Renal cortical epithelial cell (primary cell): ENCODE measurements around the gene ACVR2B. TPM values are rescaled to one million over a fixed set of nuclear protein-coding genes. Genes with fewer than 3 reads are reported as not detected.
"Not testable (repeated sequence)": the region's sequence is repeated elsewhere in the genome, so short reads cannot be mapped to it uniquely, and the experiment has no call there.

ENCODE experiments used
- DNase-seq: peaks from one replicate; pipeline ENCODE4 v3.0.0-alpha.2; 2011; ENCODE audit warnings: low read depth
- total RNA-seq: library from RNA; depleted of rRNA; stranded (reverse); fragments of >200 nt; gene quantifications from 2 replicates; pipeline ENCODE4 v1.2.3, GENCODE V29; 2014

Gene ACVR2B
- total RNA-seq, result 3.5 and 11.8 TPM in 2 replicates

DNA sequence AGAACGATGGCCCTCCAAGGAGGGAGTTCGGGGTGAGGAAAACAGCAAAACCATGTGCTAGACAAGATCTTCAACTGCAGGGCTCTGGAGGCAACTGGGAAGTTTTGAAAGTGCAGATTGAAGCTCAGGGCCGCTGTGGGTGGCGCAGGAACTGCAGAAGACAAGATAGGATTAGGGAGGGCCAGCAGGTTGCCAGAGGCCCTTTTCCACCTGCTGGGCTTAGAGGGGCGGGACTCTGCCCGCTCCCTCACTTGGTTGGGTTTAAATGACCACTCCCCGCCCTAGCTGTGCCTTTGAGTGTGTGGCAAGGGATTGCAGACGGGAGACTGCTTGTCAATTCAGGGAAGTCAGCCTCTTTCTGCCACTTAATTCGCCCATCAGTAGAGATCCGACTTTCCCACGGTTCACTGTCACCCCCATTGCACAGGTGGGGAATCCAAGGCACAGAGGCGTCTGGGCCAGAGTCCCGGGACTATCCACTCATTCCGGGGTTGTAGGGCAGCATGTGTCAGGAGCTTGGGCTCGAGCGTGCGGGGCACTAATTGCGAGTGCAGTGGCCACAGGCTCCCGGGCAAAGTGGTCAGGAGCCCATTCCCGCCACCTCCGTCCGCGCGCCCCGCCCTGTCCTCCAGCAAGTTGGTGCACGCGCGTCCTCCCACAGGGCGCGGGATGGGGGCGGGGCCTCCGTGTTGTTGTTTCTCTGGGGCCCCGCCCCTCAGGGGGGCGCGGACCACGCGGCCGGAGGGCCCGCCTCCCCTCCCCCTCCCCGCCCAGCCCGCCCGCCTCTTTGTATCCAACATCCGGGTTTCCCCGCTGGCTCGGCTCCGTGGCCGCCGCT is at the start of gene ACVR2B:
TSS of gene ACVR2B (plus strand) at position 816 of the 838 bp plus-strand sequence. CDS start 433 bp downstream, outside the sequence.
- peak; percentile 28 for DNase-seq

DNA sequence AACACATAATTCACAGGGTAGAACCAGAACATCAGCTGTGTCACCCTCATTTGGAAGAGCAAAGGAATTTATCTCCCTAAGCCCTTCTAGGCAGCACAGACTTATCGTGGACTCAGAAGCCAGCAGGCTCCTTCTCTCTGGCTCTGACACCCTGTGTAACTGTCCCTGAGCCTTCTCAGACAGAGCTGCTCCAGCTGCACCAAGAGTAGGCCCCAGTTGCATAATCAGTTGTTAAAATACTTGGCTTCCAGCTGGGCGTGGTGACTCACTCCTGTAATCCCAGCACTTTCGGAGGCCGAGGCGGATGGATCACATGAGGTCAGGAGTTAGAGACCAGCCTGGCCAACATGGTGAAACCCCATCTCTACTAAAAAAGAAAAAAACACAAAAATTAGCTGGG is 49.4 kb upstream of the ACVR2B start:
- DNase-seq, result peak; percentile 1

DNA sequence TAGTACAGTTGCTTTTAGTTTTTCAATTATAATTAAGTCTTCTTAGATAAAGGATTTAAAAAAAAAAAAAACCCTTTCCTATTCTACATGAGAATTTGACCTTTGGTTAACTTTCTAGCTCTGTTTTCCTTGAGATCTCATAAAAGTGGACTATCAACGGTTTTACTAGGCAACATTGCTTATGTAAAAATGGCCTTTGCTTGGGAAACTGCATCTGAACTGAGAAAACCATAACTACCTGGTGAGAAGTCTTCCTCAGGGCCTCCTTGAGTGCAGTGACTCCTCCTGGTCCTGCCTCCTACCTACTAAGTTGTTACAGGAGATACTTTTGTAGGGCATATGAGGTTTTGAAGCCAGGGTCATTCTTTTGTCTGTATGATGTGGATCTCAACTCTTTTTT is 42.1 kb upstream of the ACVR2B start:
- no peak for DNase-seq

DNA sequence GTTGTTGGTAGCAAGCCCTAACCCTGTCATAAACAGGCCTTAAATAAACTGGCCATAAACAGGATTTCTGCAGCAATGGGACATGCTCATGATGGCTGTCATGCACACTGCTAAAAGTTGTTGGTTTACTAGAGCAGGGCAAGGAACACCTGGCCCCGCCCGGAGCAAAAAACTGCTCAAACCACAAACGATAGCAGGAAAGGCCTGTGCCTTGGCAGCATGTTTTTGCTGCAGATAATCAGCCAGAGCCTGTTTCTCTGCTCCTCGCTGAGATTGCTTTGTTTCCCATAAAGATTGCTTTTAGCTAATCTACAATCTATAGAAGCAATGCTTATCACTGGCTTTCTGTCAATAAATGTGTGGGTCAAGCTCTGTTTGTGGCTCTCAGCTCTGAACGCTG is 32.9 kb upstream of the ACVR2B start:
- DNase-seq, result not testable (repeated sequence)

DNA sequence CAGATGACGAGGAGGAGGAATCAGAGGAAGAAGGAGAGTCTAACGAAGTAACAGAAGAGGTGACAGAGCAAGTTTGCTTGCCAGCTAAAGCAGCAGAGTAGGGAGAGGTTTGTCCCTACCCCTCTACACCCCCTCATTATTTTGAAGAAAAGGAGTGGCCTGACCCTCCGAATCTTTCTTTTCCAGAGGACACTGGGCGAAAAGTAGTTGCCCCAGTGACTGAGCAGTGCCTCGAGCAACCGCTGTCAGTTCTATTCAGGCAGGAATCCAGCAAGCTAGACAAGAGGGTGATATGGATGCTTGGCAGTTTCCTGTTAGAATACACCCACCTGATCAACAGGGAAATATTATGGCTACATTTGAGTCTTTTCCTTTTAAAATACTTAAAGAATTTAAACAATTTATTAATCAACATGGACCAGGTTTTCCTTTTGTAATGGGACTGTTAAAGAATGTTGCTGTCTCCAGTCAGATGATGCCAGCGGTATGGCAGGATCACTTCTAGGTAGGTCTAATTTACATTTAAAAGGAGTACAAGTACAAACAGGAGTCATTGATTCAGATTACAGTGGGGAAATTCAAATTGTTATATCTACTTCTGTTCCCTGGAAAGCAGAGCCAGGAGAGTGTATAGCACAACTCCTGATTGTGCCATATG is 31.9 kb upstream of the ACVR2B start:
- no peak for DNase-seq

DNA sequence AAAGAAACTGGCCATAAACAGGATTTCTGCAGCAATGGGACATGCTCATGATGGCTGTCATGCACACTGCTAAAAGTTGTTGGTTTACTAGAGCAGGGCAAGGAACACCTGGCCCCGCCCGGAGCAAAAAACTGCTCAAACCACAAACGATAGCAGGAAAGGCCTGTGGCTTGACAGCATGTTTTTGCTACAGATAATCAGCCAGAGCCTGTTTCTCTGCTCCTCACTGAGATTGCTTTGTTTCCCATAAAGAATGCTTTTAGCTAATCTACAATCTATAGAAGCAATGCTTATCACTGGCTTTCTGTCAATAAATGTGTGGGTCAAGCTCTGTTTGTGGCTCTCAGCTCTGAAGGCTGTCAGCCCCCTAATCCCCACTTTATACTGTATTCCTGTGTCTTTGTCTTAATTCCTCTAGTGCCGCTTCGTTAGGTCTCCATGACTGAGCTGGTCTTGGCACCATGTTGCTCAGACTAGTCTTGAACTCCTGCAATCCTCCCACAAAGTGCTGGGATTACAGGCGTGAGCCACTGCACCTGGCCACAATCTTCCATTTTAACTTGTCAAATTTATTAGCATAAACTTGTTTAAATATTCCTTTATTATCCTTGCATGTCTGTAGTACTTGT is 26.8 kb upstream of the ACVR2B start:
- DNase-seq, result not testable (repeated sequence)

DNA sequence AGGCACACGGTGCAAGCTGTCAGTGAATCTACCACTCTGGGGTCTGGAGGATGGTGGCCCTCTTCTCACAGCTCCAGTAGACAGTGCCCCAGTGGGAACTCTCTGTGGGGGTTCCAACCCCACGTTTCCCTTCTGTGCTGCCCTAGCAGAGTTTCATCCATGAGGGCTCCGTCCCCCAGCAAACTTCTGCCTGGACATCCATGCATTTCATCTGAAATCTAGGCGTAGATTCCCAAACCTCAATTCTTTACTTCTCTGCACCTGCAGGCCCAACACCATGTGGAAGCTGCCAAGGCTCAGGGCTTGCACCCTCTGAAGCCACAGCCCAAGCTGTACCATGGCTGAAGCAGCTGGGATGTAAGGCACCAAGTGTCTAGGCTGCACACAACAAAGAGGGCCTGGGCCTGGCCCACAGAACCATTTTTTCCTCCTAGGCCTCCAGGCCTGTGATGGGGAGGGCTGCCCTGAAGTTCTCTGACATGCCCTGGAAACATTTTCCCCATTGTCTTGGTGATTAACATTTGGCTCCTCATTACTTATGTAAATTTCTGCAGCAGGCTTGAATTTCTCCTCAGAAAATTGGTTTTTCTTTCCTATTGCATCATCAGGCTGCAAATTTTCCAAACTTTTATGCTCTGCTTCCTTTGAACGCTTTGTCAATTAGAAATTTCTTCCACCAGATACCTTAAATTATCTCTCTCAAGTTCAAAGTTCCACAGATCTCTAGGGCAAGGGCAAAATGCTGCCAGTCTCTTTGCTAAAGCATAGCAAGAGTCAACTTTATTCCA is 20.6 kb upstream of the ACVR2B start:
- not testable (repeated sequence) for DNase-seq

DNA sequence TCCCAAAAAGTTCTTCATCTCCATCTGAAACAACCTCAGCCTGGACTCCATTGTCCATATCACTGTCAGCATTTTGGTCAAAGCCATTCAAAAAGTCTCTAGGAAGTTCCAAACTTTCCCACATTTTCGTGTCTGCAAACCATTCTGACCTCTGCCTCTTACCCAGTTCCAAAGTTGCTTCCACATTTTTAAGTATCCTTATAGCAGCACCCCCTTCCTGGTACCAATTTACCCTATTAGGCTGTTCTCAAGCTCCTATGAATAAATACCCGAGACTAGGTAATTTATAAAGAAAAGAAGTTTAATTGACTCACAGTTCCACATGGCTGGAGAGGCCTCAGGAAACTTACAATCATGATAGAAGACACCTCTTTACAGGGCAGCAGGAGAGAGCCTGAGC is 20.0 kb upstream of the ACVR2B start:
- not testable (repeated sequence) for DNase-seq

DNA sequence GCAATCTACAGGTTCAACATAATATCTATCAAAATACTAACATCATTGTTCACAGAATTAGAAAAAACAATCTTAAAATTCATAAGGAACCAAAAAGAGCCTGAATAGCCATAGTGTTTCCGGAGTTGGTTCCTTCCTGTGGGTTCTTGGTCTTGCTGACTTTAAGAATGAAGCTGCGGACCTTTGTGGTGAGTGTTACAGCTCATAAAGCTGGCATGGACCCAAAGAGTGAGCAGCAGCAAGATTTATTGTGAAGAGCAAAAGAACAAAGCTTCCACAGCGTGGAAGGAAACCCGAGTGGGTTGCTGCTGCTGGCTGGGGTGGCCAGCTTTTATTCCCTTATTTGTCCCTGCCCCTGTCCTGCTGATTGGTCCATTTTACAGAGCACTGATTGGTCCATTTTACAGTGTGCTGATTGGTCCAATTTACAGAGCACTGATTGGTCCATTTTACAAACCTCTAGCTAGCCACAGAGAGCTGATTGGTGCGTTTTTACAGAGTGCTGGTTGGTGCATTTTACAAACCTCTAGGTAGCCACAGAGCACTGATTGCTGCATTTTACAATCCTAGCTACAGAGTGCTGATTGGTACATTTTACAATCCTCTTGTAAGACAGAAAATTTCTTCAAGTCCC is 15.1 kb upstream of the ACVR2B start:
- peak; percentile 58 for DNase-seq

DNA sequence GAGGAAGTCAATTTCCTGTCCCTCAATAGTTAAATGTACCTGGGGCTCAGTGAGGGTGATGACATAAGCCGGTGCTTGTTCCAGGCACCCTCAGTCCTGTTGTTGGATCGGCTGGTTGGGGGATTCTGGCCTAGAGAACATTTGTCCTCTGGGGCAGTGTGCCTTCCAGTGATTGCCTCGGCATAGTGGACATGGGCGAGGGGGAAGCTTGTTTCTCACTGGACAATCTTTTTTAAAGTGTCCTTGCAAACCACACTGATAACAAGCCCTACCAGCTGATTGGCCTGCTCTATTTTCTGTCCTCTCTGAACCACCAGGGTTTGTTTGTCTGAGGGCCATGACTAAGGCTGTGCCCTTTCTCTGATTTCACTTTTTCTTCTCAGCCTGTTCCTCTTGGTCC is 10.5 kb upstream of the ACVR2B start:
- DNase-seq, result not testable (repeated sequence)

DNA sequence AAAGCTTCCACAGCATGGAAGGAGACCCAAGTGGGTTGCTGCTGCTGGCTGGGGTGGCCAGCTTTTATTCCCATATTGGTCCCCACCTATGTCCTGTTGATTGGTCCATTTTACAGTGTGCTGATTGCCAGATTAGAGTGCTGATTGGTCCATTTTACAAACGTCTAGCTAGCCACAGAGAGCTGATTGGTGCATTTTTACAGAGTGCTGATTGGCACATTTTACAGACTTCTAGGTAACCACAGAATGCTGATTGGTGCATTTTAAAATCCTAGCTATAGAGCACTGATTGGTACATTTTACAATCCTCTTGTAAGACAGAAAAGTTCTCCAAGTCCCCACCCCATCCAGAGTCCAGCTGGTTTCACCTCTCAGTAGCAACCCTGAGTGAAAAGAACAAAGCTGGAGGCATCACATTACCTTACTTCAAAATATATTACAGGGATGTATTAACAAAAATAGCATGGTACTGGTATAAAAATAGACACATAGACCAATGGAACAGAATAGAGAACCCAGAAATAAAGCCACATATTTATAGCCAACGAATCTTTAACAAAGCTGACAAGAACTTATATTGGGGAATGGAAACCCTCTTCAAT is 7.5 kb upstream of the ACVR2B start:
- DNase-seq, result no peak

DNA sequence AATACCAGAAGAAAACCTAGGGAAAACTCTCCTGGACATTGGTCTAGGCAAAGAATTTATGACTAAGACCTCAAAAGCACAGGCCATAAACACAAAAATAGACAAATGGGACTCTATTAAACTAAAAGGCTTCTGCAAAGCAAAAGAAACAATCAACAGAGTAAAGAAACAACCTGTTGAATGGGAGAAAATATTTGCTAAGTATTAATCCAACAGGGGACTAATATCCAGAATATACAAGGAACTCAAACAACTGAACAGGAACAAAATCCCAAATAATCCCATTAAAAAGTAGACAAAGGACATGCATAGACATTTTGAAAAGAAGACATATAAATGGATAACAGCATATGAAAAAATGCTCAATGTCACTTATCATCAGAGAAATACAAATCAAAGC is 6.9 kb upstream of the ACVR2B start:
- no peak for DNase-seq

DNA sequence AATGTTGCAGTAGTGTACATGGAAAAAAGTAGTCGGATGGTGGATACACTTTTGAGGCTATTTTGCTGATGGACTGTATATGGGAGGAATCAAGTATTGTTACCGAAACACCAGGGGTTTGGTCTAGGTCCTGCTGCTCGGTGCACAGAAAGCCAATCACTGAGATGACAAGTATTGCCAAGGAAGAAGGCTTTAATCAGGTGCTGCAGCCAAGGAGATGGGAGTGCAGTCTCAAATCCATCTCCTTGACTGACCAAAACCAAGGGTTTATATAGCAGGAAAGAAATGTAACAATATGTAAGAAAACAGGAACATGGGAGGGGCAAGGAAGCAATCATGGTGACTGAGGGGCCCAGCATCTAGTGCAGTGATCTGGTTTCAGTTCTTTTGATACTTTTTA is 2.8 kb upstream of the ACVR2B start:
- DNase-seq, result no peak

DNA sequence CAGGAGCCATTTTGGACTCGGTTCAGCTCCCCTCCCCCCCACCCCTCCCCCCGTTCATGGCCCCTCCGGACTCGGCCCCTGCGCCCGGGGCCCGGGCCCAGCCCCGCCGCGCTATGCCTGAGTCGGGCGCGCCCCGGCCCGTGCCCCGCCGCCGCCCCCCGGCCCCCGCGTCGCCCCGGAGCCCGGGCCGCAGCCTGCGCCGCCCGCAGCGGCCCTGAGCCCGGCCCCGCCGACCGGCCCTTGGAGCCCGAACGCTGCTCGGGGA is 155 bp downstream of the ACVR2B start:
- no peak for DNase-seq

DNA sequence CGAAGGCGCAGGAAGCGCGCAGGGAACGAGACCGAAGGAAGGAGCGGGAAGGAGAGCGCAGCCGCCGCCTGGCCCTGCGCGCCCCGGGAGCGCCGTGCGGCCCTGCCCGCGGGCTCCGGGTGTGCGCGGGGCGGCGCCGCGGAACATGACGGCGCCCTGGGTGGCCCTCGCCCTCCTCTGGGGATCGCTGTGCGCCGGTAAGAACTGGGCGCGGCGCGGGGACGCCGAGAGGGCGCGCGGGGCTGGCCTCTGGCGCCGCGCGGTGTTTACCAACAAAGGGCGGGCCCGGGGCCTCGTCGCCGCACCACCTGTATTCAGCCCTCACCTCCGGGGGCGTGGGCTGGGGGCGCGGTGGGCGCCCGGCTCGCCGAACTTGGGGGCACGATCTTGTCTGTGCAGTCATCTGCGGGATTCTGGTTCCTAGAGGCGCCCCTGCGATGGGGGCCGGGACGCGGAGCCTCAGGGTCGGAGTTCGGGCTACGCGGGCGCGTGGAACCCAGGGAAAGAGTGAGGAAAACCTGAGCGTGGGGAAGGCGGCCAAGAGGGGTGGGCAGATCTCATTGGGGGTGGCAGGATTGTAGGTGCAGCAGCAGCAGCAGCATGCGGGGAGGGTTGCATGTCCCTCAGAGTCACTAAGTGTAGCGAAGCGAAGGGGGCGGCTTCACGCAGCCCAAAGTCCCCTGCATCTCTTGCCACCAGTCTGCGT is 641 bp downstream of the ACVR2B start:
- no peak for DNase-seq

DNA sequence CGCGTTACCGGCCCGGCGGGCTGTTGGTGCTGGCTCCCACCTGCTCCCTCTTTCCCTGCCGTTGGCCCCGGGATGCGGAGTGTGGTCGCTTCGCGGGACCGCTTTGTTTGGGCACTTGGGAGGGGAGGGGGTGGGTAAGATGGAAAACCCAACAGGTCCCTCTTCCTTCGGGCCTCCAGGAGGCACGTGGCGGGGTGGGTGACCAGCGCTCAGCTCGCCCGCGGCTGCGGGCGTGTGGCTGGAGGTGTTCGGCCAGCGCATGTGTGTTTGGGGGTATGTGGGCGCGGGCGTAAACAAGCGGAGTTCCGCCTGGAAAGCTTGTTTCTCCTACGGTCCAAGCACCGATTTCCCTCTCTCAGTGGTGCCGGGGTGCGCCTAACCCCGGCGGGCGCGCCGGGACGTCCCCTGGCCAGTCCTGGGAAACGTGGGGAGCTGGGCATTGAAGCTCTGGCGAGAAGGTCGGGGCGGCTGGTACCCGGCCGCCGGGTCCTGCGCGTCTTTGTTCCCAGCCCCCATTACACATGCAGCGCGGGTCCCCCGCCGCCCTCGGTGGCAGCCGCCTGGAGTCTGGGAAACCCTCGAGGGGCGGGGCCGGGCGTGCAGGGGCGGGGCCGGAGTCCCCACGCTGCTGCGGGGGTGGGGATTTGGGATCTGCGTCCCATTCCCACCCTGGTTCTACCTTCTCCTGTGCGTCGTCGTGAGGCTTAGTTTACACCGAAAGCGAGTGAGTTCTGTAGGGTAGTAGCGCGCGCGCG is 1.4 kb downstream of the ACVR2B start:
- peak; percentile 60 for DNase-seq

DNA sequence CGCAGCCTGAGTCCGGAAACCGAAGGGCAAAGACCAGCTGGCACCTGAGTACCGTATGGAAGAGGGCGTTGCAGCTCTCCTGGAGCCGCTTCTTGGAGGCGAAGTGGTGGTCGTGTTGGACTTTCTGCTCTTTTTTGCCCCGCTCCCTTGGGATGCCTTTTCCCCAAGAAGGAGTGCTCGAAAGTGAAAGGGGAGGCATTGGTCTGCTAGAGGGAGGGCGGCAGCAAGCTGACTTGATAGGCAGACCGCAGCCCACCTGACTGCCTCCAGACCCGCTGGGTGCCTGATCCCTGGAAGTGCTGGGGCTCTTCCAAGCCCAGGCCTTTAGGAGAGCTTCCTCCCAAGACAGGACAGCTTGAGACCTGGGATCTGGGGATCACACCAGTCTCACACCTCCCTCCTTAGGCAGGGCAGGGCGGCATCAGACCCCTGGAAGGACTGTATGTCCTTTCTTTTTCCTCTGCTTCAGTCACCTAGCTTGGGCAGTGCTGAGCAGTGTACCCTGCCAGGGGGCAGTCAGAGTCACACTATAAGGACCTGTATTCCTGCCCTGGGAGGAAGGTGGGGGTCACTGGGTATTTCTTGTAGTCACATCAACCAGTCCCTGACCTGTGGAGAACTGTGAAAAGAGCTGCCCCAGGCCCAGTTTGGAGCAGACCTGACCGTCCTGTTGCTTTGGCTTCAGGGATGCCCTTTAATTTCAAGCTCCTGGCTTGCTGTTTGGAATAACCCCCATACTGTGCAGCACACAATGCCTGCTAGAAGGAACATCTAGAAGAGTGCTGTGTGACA is 2.1 kb downstream of the ACVR2B start:
- DNase-seq, result peak; percentile 48

DNA sequence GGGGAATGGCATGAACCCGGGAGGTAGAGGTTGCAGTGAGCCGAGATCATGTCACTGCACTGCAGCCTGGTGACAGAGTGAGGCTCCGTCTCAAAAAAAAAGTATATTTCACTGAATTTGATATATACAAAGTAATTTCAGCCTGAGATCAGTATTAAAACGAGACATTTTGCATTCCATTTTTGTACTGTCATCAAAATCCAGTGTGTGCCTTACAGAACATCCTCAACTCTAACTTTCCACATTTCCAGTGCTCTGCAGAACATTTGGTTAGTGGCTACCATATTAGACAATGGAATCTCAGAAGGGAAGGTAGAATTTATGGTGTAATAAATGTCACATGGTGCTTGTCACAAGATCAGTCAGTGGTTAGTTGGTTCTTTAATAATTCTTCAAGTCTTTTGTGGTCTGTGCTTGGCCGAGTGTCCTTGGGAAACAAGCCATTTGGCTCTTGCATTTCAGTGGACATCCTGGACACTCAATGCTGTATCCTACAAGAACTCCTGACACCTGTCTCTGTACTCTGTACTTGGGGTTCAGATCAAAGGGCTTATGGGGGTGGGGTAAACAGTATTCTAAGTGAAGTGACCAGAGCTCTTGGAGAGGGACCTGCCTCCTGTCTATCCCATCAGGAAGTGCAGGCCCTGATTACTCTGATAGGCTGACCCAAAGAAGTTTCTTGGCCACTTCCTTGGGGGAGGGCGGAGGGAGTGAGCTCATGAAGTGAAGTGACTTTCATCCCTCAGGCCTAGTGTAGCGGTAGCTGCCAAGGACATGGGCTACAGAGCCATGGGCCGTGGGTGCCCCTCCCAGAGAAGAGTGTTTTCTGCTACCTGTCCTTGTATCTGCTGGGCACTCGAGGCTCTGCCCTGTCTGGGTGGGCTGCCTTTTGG is 3.7 kb downstream of the ACVR2B start:
- DNase-seq, result peak; percentile 84
